GM12892 (cell line): ENCODE data around the gene NCR2.

Experiments used
- DNase-seq: peaks from one replicate; pipeline ENCODE4 v3.0.0; 2011; ENCODE audit not compliant: insufficient read length
- FAIRE-seq: peaks from 2 replicates; lab custom pipeline; 2011; peaks lifted over from hg19 to GRCh38; lab: Jason Lieb, UNC
- POLR2A ChIP-seq: IDR thresholded peaks from 2 replicates; pipeline ENCODE4 v1.6.1; 2011; ENCODE audit warnings: low read depth, low read length, control low read depth
- POLR2AphosphoS5 ChIP-seq: IDR thresholded peaks from 2 replicates; pipeline ENCODE4 v1.6.1; 2011; ENCODE audit warnings: low read depth, low read length, control low read depth
- TAF1 ChIP-seq: IDR thresholded peaks from 2 replicates; pipeline ENCODE4 v1.6.1; 2011; ENCODE audit warnings: low read depth, mild to moderate bottlenecking, control low read depth, low read length, borderline replicate concordance

The NCR2 gene

GRCh38 chr6:41332842-41333736, 2.3 kb upstream of the NCR2 start:
- FAIRE-seq (peak; percentile 54), DNase-seq (no peak)
- no peak for TF ChIP-seq POLR2AphosphoS5
- TF ChIP-seq POLR2A: no peak
- no peak for TF ChIP-seq TAF1

GRCh38 chr6:41334482-41335040, 847 bp upstream of the NCR2 start:
- TF ChIP-seq POLR2AphosphoS5: no peak
- TF ChIP-seq POLR2A: no peak
- no peak for TF ChIP-seq TAF1
- DNase-seq (no peak), FAIRE-seq (no peak)

GRCh38 chr6:41335943-41336342, 535 bp downstream of the NCR2 start:
- FAIRE-seq (no peak), DNase-seq (no peak)
- no peak for TF ChIP-seq TAF1
- no peak for TF ChIP-seq POLR2A
- TF ChIP-seq POLR2AphosphoS5: no peak

- DNase-seq: no peak
- TF ChIP-seq TAF1 (no peak), POLR2A (no peak)
- no peak for FAIRE-seq
Measured at GRCh38 chr6:41336824-41337223, 1.4 kb downstream of the NCR2 start.

- TF ChIP-seq POLR2AphosphoS5: no peak
- FAIRE-seq (no peak), DNase-seq (no peak)
Measured at GRCh38 chr6:41337709-41338108, 2.3 kb downstream of the NCR2 start.

GRCh38 chr6:41338659-41339058, 3.3 kb downstream of the NCR2 start:
- TF ChIP-seq POLR2A: no peak
- no peak for TF ChIP-seq POLR2AphosphoS5
- no peak for TF ChIP-seq TAF1
- DNase-seq (no peak), FAIRE-seq (no peak)

- no peak for DNase-seq
- no peak for TF ChIP-seq TAF1
- no peak for FAIRE-seq
Measured at GRCh38 chr6:41341580-41341979, 6.2 kb downstream of the NCR2 start.

GRCh38 chr6:41342241-41342640, 6.8 kb downstream of the NCR2 start:
- TF ChIP-seq TAF1 (no peak), POLR2AphosphoS5 (no peak), POLR2A (no peak)
- no peak for FAIRE-seq
- no peak for DNase-seq

- TF ChIP-seq TAF1: no peak
- no peak for TF ChIP-seq POLR2AphosphoS5
- TF ChIP-seq POLR2A: no peak
- FAIRE-seq (no peak), DNase-seq (no peak)
Measured at GRCh38 chr6:41343641-41344187, 8.3 kb downstream of the NCR2 start.

GRCh38 chr6:41344876-41345275, 9.5 kb downstream of the NCR2 start:
- FAIRE-seq (peak; percentile 63), DNase-seq (no peak)
- TF ChIP-seq POLR2A (no peak), TAF1 (no peak), POLR2AphosphoS5 (no peak)

GRCh38 chr6:41345901-41346300, 10.5 kb downstream of the NCR2 start:
- TF ChIP-seq POLR2A: no peak
- FAIRE-seq (no peak), DNase-seq (no peak)

- TF ChIP-seq POLR2A: no peak
- TF ChIP-seq TAF1: no peak
- TF ChIP-seq POLR2AphosphoS5: no peak
- no peak for DNase-seq
- no peak for FAIRE-seq
Measured at GRCh38 chr6:41346441-41346840, 11.0 kb downstream of the NCR2 start.

- DNase-seq (no peak), FAIRE-seq (no peak)
- TF ChIP-seq POLR2A (no peak), POLR2AphosphoS5 (no peak), TAF1 (no peak)
Measured at GRCh38 chr6:41347378-41348050, 12.1 kb downstream of the NCR2 start.
